HG03103 (cell line): ENCODE results near the gene AKR1A1.

ENCODE experiments used
- ATAC-seq: cut with Tn5 transposase; IDR thresholded peaks from one replicate; pipeline ENCODE4 v1.9.1; 2021; ENCODE audit warnings: low read depth; ENCODE audit not compliant: unreplicated experiment

Gene AKR1A1

DNA sequence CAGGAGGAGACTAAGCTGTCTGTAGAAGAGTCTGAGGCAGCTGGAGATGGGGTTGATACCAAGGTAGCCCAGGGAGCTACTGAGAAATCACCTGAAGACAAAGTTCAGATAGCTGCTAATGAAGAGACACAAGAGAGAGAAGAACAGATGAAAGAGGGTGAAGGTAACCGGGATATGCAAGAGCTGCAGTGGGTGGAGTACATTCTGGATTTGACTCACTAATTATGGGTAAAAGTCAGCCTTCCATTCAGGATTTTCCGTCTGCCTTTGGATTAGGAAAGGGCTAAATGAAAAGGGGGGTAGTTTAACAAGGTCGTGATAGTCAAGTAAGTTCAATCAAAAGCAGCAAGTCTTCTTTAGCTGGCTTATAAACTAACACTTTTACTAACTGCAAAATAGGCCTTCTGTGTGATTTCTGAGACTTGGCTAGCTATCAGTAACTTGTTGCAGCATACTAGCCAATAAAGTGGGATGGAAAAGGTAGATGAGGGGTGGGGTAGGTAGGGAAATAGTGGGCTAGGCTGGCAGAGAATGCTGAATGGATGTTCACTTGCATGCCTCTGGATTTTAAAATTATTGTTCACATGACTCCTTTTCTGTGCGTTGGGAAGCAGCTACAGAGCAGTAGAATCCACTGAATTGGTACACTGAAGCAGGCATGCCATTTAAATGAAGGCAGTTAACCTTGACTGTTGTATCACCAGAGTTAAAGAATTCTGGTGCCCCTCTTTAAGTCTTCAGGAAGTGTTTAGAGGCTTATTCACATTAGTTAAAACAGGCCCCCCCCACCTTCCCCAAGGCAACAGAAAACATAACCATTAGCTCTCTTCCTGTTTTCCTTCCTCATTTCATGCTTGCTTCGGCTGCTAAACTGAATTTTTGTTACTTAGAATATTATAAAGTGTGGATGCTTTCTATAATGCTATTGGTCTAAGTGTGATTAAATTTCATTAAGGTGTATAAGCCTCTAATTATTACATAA, 57.8 kb downstream of the AKR1A1 start:
- no peak for ATAC-seq

DNA sequence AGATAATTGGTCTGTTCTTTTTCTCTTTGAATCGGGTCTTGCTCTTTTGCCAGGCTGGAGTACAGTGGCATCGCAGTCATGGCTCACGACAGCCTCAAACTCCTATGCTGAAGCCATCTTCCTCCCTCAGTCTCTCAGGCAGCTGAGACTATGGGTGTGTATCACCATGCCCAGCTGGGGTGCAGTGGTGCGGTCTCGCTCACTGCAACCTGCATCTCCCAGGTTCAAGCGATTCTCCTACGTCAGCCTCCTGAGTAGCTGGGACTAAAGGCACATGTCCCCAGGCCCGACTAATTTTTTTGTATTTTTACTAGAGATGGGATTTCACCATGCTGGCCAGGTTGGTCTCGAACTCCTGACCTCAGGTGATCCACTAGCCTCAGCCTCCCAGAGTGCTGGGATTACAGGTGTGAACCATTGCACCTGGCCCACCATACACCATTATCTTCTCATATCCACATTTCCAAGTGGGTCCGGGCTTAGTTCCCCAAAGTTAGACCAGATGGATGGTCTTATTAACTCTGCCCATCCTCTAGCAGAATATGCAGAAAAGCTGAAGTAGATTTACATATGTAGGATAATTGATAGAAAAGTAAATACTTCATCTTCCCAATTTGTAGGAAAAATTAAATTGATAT, 60.1 kb downstream of the AKR1A1 start:
- ATAC-seq, result no peak

DNA sequence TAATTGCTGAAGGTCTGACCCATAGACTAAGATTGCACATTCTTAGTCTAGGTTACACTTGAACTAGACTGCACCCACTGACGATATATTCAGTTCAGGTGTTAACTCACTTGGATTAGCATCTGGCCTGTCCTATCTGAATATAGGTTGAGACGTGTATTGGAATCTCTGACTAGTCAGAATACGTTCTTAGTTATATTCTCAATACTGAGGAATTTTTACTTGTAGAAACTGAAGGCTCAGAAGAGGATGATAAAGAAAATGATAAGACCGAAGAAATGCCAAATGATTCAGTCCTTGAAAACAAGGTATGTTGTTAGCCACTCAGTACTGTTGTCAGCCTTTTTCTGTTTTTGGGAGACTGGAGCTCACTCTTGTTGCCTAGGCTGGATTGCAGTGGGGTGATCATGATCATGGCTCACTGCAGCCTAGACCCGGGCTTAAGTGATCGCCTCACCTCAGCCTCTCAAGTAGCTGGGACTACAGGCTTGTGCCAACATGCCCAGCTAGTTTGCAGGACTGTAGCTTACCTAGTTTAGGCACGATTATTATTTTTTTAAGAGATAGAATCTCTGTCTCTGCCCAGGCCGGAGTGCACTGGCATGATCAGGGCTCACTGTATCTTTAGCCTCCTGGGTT, 62.4 kb downstream of the AKR1A1 start:
- ATAC-seq, result no peak

DNA sequence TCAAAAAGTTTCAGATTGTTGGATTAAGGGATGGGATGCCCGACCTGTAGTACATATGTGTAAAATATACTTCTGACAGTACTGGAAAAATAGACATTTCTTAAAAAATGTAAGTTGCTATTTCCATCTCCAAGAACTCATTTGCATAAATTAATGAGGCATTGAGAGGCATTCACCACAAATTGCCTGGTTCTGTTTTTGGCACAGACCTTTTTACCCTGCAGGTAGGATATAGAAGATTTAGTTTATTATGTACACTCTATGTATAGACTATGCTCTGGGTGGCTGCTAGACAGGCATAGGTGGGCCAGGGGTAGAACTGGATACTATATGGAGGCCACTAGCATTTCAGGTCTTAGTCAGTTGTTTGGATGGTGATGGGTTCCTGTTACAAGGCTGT, 65.3 kb downstream of the AKR1A1 start:
- no peak for ATAC-seq

DNA sequence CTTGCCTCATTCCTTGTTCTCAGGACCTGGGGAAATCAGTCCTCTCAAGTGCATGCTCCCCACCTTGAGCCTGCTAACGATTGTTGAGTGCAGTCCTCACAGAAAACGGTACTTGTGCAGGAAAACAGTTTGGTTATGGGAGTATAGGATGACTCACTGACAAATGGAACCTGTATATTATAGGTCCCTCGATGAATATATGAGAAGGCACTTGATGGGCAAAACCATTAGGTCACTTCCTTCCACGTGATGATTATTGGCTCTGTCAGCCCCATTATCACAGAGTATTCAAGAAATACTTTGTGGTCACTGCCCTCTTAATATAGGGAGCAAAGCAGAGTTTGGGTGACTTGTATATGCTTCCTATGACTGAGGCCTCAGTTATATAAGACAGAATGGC, 67.0 kb downstream of the AKR1A1 start:
- no peak for ATAC-seq

GRCh38 chr1:45619149-45619921, 68.7 kb downstream of the AKR1A1 start:
- no peak for ATAC-seq
